GM21381 (cell line): Measurements from ENCODE around the gene GOLT1B.
"Not testable (repeated sequence)": the region's sequence is repeated elsewhere in the genome, so short reads cannot be mapped to it uniquely, and the experiment has no call there.

Source experiments
- ATAC-seq: cut with Tn5 transposase; IDR thresholded peaks from one replicate; pipeline ENCODE4 v1.9.1; 2021; ENCODE audit warnings: mild to moderate bottlenecking, moderate library complexity; ENCODE audit not compliant: unreplicated experiment

The GOLT1B gene, protein sequence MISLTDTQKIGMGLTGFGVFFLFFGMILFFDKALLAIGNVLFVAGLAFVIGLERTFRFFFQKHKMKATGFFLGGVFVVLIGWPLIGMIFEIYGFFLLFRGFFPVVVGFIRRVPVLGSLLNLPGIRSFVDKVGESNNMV

DNA sequence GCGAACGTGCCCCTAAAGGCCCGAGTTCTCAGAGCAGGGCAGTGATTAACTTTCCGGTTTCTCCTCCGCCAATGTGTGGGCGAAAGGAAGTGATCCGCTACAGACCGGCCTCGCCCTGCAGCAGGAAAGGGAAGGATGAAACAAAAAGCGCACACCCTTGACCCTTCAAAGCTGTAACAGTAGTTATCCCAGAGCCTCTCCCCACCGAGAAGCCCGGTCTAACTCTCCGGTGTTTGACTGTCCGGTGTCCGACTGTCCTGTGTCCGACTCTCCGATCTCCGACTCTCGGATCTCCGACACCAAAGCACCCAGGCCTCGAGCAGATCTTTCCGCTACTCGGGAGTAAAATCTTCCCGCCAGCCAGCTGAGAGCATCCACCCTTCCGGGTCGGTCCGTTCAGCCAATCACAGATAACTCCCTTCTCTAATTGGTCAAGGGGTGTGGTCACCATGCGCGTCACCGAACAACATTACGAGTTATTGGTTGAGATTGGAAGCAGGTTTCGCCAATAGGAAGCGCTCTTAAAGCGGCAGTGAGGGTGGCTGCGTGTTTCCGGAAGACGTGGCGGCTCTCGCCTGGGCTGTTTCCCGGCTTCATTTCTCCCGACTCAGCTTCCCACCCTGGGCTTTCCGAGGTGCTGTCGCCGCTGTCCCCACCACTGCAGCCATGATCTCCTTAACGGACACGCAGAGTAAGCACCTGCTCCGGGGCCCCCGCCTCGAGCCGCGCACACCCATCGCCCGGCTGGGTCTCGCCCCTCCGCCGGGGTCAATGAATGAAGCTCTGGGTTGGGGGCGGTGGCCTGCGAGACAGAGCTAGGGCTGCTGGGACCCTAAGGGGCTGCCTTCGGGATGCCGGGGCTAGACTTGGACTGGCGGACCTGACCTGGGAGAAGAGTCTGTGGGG is at the start of gene GOLT1B, which contains the start of gene RECQL:
TSS of gene GOLT1B (plus strand) at position 532 of the 906 bp plus-strand sequence. CDS start at position 667, 135 bp downstream.
TSS of gene RECQL (minus strand) at position 378 of the 906 bp plus-strand sequence. CDS start 2,065 bp downstream, outside the sequence.
- peak; percentile 98 for ATAC-seq

DNA sequence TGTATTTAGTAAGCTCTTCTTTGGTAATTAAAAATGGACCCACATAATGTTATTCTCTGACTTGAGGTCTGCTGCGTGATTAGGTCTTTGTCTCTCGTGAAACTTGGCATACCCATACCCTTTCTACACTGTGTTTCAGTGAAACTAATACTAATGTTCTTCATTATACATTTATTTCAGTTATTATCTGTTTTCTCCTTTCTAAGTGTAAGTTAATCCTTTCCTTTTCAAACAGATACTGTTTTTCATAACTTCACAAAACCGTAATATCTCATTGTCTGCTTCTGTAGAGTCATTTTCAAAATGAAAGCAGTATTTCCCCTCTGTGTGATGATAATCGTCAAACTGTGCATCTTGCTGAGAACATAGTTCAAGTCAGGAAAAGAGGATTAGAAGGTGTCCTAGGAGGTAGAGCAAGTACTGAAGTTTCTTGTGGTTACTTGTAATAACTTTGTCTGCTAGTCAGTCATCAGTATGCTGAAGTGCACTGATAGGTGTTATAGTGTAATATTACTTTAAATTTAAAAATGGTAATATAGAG is 48.2 kb upstream of the GOLT1B start:
- no peak for ATAC-seq

DNA sequence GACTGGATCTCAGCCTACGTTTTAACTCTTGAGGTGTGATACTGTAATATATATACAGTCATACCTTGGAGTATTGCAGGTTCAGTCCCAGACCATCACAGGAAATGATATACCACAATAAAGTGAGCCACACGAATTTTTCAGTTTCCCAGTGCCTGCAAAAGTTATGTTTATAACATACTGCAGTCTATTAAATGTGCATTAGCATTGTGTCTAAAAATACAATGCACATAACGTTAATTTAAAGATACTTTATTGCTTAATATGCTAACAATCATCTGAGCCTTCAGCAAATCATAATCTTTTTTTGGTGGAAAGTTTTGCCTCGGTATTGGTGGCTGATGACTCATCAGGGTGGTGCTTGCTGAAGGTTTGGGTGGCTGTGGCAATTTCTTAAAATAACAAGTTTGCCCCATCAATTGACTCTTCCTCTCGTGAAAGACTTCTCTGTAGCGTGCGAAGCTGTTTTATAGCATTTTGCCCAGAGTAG is 45.3 kb upstream of the GOLT1B start:
- ATAC-seq = no peak

DNA sequence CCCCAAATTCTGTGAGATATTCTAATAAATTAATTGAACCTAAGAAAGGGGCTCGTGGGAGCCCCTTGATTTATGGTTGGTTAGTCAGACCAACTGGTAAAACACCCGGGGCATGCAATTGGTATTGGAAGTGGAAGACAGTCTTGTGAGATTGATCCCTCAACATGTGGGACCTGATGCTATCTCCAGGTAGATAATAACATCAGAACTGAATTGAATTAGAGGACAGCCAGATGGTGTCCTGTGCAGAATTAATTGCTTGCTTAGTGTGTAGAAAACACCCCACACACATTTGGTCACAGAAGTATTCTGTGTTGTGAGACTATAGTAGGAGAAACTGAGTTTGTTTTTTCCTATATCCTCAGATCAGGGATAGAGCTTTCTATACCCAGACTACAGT is 42.1 kb upstream of the GOLT1B start:
- no peak for ATAC-seq

DNA sequence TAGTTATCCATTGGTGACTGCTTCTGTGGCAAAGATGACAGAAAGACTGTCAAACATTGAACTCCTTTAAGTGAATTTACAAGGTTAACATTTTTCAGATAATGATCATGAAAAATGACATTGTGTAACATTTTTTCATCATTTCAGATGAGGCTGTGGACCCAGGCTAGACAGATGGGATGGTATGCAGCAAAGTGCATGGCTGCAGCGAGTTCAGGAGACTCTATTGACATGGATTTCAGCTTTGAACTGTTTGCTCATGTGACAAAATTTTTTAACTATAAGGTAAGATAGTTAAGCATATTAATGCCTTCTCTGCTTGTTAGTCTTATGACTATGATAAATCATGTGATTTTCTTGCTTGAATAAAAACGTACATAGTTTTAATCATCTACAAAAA is 34.3 kb upstream of the GOLT1B start:
- not testable (repeated sequence) for ATAC-seq

DNA sequence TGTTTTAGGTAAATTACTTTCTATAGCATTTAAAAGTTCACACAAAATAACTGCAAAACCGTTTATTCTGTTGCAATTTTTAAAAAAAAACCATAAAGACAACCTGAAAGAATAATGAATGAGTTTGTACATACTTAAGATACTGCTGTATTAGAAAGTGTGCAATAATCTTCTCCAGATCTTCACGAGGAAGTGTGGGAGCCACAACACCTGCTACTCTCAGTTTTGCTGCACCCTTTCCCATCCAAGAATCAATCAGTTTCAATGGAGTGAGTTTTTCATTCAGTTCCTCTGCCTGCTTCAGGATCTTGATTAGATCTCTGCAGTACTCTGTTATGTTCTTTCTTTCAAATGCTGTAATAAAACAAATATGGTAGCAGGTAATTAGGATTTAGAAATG is 30.3 kb upstream of the GOLT1B start:
- no peak for ATAC-seq

DNA sequence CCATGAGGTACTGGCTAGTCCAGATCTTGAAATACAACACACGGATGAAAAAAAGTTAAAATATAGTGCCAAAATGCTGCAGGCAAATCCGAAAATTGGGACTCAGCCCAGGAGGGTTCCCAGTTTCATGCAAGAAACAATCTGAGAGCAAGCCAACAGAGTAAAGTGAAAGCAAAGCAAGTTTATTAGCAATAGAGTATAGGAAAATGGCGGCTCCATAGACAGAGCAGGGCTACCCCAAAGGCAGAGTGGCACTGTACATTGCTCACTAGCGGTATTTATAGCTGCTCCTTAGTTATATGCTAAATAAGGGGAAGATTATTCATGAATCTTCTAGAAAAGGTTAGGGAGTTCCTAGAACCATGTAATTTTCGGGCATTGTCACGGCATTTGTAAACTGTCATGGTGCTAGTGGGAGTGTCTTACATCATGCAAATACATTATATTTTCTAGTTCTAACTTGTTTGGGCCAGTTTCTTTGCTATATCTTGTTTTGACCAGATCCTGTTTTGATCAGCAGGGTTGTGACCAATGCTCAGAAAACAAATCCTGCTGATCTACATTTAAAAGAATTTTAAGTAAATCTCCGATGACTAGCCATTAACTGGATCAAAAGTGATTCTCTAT is 29.3 kb upstream of the GOLT1B start:
- ATAC-seq = no peak

- no peak for ATAC-seq
These were observed 26.0 kb upstream of the GOLT1B start for GRCh38 chr12:21475552-21475951.

- ATAC-seq = no peak
These were observed 24.6 kb upstream of the GOLT1B start for GRCh38 chr12:21476949-21477348.

- ATAC-seq = no peak
These were observed 22.7 kb upstream of the GOLT1B start for GRCh38 chr12:21478756-21479455.

DNA sequence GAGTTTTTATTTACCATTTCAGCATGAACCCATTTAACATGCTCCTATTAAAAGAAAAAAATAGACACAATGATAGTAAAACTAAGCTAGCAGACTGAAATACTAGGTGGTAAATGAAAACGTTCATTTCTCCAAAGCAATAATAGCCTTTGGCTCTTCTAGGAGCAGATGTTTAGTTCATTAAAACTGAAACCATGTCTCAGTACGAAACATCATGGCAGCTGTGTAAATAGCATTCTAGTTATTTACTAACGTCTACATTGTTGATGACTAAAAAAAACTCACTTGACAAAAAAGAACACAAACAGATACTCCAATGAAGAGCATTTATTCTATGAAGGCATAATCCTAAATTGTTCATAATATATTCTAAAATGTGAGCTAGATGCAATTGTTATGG is 18.1 kb upstream of the GOLT1B start:
- no peak for ATAC-seq

GRCh38 chr12:21485998-21486397 is 15.6 kb upstream of the GOLT1B start:
- no peak for ATAC-seq

DNA sequence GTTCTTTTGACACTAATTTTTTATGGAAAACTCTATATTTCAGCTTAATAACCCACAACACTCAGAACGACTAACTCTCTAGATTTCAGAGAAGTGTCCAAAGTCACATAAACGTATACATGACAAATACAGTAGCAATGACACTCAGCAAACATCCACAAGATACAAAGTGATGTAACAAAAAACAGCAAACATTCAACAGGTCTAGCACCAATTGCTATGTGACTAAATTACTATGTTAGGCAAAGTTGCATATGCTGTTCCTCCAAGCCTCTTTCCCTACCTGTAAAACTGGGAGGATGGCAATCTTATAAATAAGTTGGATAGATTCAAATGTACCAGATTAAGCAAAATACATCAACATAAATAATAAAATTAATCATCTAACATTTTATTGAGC is 1.8 kb upstream of the GOLT1B start:
- ATAC-seq = no peak

DNA sequence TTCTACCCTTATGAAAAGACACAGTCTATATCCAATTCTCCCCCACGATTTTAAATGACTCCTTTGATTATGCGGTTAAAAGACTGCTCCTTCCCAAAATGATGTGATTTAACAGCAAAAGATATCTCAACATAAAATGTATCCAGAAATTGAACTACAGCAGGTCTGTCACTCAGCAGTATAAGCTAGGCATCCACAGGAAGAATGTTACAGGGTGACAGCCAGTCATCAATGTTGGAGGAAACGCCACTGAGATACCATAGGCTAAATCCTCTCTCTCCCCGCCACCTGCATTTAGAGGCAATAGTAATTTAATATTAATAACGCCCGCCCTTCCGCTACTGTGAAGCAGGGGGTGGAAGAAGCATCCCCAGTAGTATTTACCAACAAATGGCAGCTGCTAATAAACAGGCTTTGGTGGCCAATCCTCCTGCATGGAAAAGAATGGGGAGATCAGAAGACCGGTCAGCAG is 767 bp upstream of the GOLT1B start:
- ATAC-seq = peak; percentile 0

DNA sequence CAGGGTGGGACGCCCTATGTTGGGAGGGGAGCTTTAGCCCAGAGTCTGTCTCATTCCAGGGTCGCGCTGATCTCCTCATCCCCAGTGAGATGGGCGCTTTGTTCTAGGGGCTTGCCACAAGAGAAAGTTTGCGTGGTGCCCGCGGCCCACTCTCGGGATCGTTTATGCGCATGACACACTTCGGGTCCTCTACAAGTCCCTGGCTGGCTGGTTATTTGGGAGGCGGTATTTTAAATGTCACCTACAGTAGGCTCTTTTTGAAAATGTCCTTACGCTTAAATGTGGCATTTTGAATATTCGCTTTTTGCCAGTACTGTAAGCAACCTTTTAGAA is 541 bp downstream of the GOLT1B start:
- ATAC-seq = no peak

DNA sequence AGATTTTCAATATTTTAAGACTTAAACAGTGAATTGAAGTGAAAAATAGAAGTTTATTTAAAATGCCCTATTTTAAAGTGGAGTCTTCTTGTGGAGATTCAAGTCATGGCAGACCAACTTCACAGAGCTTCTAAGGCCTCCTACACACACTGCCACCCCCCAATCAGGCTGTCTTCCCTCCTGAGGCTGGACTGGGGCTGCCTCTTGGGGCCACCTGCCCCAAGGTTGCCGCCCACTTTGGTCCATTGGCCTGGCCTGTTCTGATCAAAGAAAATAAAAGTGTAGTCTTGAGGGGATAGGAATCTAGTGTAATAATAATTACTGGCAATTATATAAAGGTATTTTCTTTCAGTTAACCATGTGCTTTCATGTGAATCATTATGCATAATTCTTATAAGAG is 1.3 kb downstream of the GOLT1B start:
- no peak for ATAC-seq

- no peak for ATAC-seq
These were observed 4.3 kb downstream of the GOLT1B start for GRCh38 chr12:21505888-21506287.

DNA sequence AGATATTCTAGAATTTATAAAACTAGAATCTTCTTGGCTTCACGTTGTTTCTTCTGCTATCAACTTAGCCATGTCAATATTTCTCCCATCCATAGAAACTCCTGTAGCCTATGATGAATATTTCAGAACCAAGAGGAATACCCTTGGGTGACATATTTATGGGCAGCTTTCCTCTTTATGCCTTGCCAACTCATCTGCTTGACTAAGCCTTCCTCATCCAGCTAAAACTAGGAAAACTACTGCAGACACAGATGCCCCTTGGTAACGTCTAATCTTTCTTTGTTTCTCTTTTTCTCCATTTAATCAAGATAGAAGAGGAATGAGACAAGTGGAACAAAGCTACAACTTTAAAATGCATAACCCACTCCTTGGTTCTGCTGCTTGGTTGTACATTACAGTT is 6.3 kb downstream of the GOLT1B start:
- ATAC-seq = no peak

- ATAC-seq = peak; percentile 97
These were observed 8.2 kb downstream of the GOLT1B start for GRCh38 chr12:21509768-21510167.

- ATAC-seq = no peak
These were observed 14.7 kb downstream of the GOLT1B start for GRCh38 chr12:21516281-21516680.

GRCh38 chr12:21518451-21518850 is 16.9 kb downstream of the GOLT1B start:
- no peak for ATAC-seq
